ENCODE measurements around the gene PLEKHB2. TPM values are rescaled to one million over a fixed set of nuclear protein-coding genes. Genes with fewer than 3 reads are reported as not detected.

PLEKHB2 gene
- total RNA-seq, 1 donor = 79.3 TPM

DNA sequence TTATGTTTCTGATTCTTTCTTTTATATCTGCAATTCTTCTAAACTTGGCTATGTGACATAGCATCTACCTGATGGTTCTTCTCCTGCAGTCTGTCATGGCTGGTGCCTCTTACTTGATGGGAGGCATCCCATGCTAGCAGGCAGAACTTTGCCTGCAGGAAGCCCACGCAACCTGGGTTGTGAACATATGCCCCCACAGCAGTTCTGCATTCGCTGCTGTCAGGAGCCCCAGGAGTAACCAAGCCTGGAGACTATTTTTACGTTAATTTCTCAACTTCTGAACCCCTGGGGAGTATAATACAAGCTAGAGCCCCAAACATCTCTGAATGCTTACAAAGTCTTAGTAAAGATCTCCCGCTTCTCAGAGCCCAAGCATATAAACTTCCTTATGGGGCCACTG lies 23.9 kb upstream of the PLEKHB2 start:
- H3K27ac ChIP-seq (ENCODE audit: low read depth, low read length) = no peak overlapping the region
- peaks cover 94% of the 10 kb centered on the region for H3K79me2 ChIP-seq (ENCODE audit: insufficient read depth, low read length)
- H3K4me2 ChIP-seq (ENCODE audit: insufficient read depth, low read length) = no peak overlapping the region
- H4K20me1 ChIP-seq (ENCODE audit: insufficient read depth, low read length) = peaks cover 43% of the 10 kb centered on the region
- no peaks in the 10 kb centered on the region for H3K27me3 ChIP-seq (ENCODE audit: insufficient read depth, low read length)
- H3K36me3 ChIP-seq (ENCODE audit: insufficient read depth, low read length) = peaks cover 53% of the 10 kb centered on the region
- H2AFZ ChIP-seq (ENCODE audit: low read length) = no peak overlapping the region
- no peaks in the 10 kb centered on the region for H3K9me3 ChIP-seq (ENCODE audit: low read depth, low read length)
- DNase-seq (ENCODE audit: insufficient read length, low spot score, missing footprints) = no peak
- no peak overlapping the region for H3K4me3 ChIP-seq (ENCODE audit: insufficient read depth, low read length)
- no peaks in the 10 kb centered on the region for H3K4me1 ChIP-seq (ENCODE audit: insufficient read depth, low read length)
- TF ChIP-seq, protein P1, sequence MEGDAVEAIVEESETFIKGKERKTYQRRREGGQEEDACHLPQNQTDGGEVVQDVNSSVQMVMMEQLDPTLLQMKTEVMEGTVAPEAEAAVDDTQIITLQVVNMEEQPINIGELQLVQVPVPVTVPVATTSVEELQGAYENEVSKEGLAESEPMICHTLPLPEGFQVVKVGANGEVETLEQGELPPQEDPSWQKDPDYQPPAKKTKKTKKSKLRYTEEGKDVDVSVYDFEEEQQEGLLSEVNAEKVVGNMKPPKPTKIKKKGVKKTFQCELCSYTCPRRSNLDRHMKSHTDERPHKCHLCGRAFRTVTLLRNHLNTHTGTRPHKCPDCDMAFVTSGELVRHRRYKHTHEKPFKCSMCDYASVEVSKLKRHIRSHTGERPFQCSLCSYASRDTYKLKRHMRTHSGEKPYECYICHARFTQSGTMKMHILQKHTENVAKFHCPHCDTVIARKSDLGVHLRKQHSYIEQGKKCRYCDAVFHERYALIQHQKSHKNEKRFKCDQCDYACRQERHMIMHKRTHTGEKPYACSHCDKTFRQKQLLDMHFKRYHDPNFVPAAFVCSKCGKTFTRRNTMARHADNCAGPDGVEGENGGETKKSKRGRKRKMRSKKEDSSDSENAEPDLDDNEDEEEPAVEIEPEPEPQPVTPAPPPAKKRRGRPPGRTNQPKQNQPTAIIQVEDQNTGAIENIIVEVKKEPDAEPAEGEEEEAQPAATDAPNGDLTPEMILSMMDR (IDR thresholded peaks at IDR 0.05; ENCODE audit: extremely low read depth, low read depth, low read length) = no peak

DNA sequence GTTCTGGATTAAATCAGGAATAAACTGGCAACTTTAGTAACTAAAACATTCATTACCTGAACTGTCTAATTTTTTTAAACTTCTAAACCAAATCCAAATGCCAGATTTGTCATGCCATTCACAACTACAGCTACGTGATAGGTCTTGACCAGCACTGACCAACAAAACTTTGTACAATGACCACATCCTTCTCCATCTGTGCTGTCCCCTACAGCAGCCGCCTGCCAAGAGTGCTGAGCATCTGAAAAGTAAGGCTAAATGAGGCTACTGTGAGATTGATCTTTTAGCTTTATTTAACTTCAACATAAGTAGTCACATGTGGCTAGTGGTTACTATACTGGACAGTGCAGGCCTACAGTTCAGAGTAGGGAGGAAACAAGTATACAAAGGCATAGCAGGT lies 19.5 kb upstream of the PLEKHB2 start:
- Histone ChIP-seq H4K20me1 (ENCODE audit: insufficient read depth, low read length) (peaks cover 44% of the 10 kb centered on the region), H3K4me3 (ENCODE audit: insufficient read depth, low read length) (no peak overlapping the region), H3K4me2 (ENCODE audit: insufficient read depth, low read length) (no peak overlapping the region), H3K79me2 (ENCODE audit: insufficient read depth, low read length) (peaks cover 97% of the 10 kb centered on the region), H3K27me3 (ENCODE audit: insufficient read depth, low read length) (no peaks in the 10 kb centered on the region), H3K36me3 (ENCODE audit: insufficient read depth, low read length) (peaks cover 31% of the 10 kb centered on the region), H3K9me3 (ENCODE audit: low read depth, low read length) (no peaks in the 10 kb centered on the region), H2AFZ (ENCODE audit: low read length) (no peak overlapping the region), H3K27ac (ENCODE audit: low read depth, low read length) (no peak overlapping the region), H3K4me1 (ENCODE audit: insufficient read depth, low read length) (no peaks in the 10 kb centered on the region)
- DNase-seq (ENCODE audit: insufficient read length, low spot score, missing footprints) = no peak
- TF ChIP-seq, protein P1 (IDR thresholded peaks at IDR 0.05; ENCODE audit: extremely low read depth, low read depth, low read length) = no peak

GRCh38 chr2:131092458-131093005 lies 12.6 kb upstream of the PLEKHB2 start:
- peaks cover 12% of the 10 kb centered on the region for H3K36me3 ChIP-seq (ENCODE audit: insufficient read depth, low read length)
- peak; percentile 64 for DNase-seq (ENCODE audit: insufficient read length, low spot score, missing footprints)
- H3K4me1 ChIP-seq (ENCODE audit: insufficient read depth, low read length) = peaks cover 10% of the 10 kb centered on the region
- H3K4me3 ChIP-seq (ENCODE audit: insufficient read depth, low read length) = peak overlapping the region; percentile 86
- TF ChIP-seq, protein P1 (IDR thresholded peaks at IDR 0.05; ENCODE audit: extremely low read depth, low read depth, low read length) = no peak
- no peaks in the 10 kb centered on the region for H3K27me3 ChIP-seq (ENCODE audit: insufficient read depth, low read length)
- H3K4me2 ChIP-seq (ENCODE audit: insufficient read depth, low read length) = peak overlapping the region; percentile 98
- H3K9me3 ChIP-seq (ENCODE audit: low read depth, low read length) = no peaks in the 10 kb centered on the region
- peaks cover 28% of the 10 kb centered on the region for H4K20me1 ChIP-seq (ENCODE audit: insufficient read depth, low read length)
- peak overlapping the region; percentile 51 for H2AFZ ChIP-seq (ENCODE audit: low read length)
- peaks cover 57% of the 10 kb centered on the region for H3K79me2 ChIP-seq (ENCODE audit: insufficient read depth, low read length)
- H3K27ac ChIP-seq (ENCODE audit: low read depth, low read length) = peak overlapping the region; percentile 90

DNA sequence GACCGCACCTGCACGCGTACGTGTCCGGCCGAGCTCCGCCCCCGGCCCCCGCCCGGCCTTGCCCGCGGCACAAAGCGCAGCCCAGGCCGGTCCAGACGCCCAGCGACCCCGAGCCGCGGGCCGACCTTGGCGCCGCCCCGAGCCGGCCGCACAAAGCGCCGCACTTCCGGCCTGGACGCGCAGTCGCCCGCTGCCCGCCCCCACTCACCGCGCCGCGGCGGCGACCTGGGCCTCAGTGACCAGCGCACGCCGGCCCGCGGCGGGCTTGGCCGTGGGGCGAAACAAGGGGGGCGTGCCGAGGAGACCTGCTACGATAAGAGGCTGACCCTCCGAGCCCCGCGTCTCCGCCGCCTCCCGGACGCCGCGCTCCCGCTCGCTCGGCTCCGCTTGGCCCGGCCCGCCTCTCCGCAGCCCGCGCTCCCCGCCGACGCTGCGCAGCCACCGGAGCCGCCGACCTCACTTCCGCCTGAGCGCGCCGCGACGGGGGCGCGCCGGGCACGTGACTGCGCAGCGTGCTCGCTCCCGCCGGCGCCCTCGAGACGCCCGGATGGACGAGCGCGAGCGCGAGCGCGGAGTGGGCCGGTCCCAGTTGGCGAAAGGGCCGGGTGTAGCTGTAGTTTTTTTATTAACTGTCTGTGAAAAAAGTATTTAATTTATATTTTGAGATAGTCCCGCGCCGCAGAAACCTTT lies 12.0 kb upstream of the PLEKHB2 start, which contains the start of gene FAM168B:
Gene FAM168B, minus strand, starts transcription at position 455 of the 690 bp plus-strand sequence. CDS start 10,814 bp downstream, outside the sequence.
- Histone ChIP-seq H3K4me2 (ENCODE audit: insufficient read depth, low read length) (peak within 1 kb of the TSS; percentile 98), H3K9me3 (ENCODE audit: low read depth, low read length) (no peaks in the 10 kb centered on the region), H3K27ac (ENCODE audit: low read depth, low read length) (peak within 1 kb of the TSS; percentile 90), H3K4me1 (ENCODE audit: insufficient read depth, low read length) (peaks cover 10% of the 10 kb centered on the region), H3K79me2 (ENCODE audit: insufficient read depth, low read length) (peaks cover 51% of the 10 kb centered on the region), H2AFZ (ENCODE audit: low read length) (peak within 1 kb of the TSS; percentile 92), H4K20me1 (ENCODE audit: insufficient read depth, low read length) (peaks cover 25% of the 10 kb centered on the region), H3K27me3 (ENCODE audit: insufficient read depth, low read length) (no peaks in the 10 kb centered on the region), H3K4me3 (ENCODE audit: insufficient read depth, low read length) (peak within 1 kb of the TSS; percentile 86), H3K36me3 (ENCODE audit: insufficient read depth, low read length) (peaks cover 8% of the 10 kb centered on the region)
- TF ChIP-seq, protein P1 (IDR thresholded peaks at IDR 0.05; ENCODE audit: extremely low read depth, low read depth, low read length) = no peak
- peak; percentile 99 for DNase-seq (ENCODE audit: insufficient read length, low spot score, missing footprints)

Data from osteoblast (primary cell).